ENCODE measurements around the gene DUSP3. TPM values are rescaled to one million over a fixed set of nuclear protein-coding genes. Genes with fewer than 3 reads are reported as not detected.
A peak's percentile ranks its signal among the peaks of the same experiment; 100 is the strongest.

The DUSP3 gene
- total RNA-seq, 2 donors from 2014 or later = 15.5 to 19.0 TPM

DNA sequence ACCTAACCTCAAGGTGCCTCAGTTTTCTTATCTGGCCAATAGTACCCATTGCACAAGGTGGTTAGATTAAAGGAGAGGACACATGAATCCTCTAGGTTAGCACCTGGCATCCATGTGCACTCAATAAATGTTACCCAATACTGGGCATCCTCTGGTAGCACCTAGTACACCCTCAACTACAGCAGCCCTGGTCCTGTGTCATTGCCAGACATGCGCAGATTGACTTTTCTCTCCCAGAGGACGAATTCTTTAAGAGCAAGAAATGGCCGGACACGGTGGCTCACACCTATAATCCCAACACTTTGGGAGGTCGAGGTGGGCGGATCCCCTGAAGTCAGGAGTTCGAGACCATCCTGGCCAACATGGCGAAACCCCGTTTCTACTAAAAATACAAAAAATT, 7.3 kb downstream of the DUSP3 start:
- H3K9me3 ChIP-seq (ENCODE audit: control insufficient read depth, low read length, poor library complexity, severe bottlenecking) = no peaks in the 10 kb centered on the region
- DNase-seq (no peak), ATAC-seq (no peak)
- no peak overlapping the region for H3K4me3 Mint-ChIP-seq
- peaks cover 3% of the 10 kb centered on the region for H3K4me1 Mint-ChIP-seq
- H3K27ac Mint-ChIP-seq = no peak overlapping the region
- no peaks in the 10 kb centered on the region for H3K27me3 Mint-ChIP-seq
- peaks cover 12% of the 10 kb centered on the region for H3K36me3 Mint-ChIP-seq (ENCODE audit: low read depth)

DNA sequence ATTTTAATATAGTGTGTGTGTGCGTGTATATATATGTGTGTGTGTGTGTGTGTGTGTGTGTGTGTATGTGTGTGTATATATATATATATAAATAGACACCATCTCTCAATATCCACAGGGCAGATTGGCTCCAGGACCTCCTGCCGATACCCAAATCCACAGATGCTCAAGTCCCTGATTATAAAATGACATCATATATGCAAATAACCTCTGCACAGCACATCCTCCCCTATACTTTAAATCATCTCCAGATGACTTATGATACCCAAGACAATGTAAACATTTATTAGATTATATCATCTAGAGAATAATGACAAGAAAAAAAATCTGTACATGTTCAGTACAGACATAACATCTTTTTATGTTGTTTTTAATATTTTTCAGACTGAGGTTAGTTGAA, 7.8 kb downstream of the DUSP3 start:
- no peak overlapping the region for H3K4me3 Mint-ChIP-seq
- H3K9me3 ChIP-seq (ENCODE audit: control insufficient read depth, low read length, poor library complexity, severe bottlenecking) = no peaks in the 10 kb centered on the region
- H3K27me3 Mint-ChIP-seq = no peaks in the 10 kb centered on the region
- ATAC-seq = no peak
- no peak overlapping the region for H3K27ac Mint-ChIP-seq
- no peak for DNase-seq
- H3K4me1 Mint-ChIP-seq = no peaks in the 10 kb centered on the region
- H3K36me3 Mint-ChIP-seq (ENCODE audit: low read depth) = peaks cover 12% of the 10 kb centered on the region

GRCh38 chr17:43769859-43770258, 8.9 kb downstream of the DUSP3 start:
- Mint-ChIP-seq H3K27ac (no peak overlapping the region), H3K4me1 (no peaks in the 10 kb centered on the region), H3K36me3 (ENCODE audit: low read depth) (peaks cover 12% of the 10 kb centered on the region), H3K27me3 (no peaks in the 10 kb centered on the region), H3K4me3 (no peak overlapping the region)
- ATAC-seq = no peak
- no peaks in the 10 kb centered on the region for H3K9me3 ChIP-seq (ENCODE audit: control insufficient read depth, low read length, poor library complexity, severe bottlenecking)
- no peak for DNase-seq

GRCh38 chr17:43769426-43769825, 9.4 kb downstream of the DUSP3 start:
- DNase-seq (no peak), ATAC-seq (no peak)
- Mint-ChIP-seq H3K4me3 (no peak overlapping the region), H3K36me3 (ENCODE audit: low read depth) (peaks cover 12% of the 10 kb centered on the region), H3K27ac (no peak overlapping the region), H3K4me1 (no peaks in the 10 kb centered on the region), H3K27me3 (no peaks in the 10 kb centered on the region)
- no peaks in the 10 kb centered on the region for H3K9me3 ChIP-seq (ENCODE audit: control insufficient read depth, low read length, poor library complexity, severe bottlenecking)

DNA sequence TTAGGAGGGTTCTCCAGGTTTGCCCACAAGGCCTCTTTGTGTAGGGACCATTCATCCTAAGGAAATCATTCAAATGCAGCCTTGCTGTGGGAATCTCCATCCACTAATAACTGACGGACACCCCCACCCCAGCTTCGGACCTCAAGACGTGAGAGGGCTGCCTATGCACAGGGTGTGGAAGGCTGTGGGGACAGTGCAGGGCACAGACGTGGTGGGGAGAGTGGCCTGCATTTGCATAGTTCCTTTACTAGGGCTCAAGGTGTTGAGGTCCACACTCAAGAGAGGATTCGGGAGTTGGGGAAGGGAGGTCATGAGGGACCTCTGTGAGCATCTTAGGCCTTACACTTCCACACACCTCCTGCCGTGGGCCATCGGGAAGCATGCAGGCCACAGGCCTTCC, 9.8 kb downstream of the DUSP3 start:
- H3K27ac Mint-ChIP-seq = no peak overlapping the region
- H3K36me3 Mint-ChIP-seq (ENCODE audit: low read depth) = peaks cover 12% of the 10 kb centered on the region
- H3K4me3 Mint-ChIP-seq = no peak overlapping the region
- no peaks in the 10 kb centered on the region for H3K27me3 Mint-ChIP-seq
- no peaks in the 10 kb centered on the region for H3K9me3 ChIP-seq (ENCODE audit: control insufficient read depth, low read length, poor library complexity, severe bottlenecking)
- ATAC-seq (no peak), DNase-seq (no peak)
- H3K4me1 Mint-ChIP-seq = no peaks in the 10 kb centered on the region

DNA sequence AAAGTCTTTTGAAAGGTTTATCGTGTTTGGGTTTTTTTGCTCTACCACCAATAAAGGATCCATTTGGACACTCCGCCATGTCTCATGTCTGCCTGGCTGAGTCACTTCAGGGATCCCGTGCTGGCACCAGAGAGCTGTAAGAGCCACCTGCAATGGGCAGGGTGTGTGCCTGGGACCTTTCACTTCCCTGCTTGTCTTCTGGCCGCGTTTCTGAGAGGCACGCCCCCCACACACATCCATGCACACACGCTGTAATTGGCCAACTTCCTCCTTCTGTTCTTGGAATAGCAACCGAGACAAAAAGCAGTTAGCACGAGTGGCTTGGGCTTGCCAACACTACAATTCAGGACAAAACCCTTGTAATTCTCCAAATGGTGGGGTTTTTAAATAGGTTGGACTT, 10.4 kb downstream of the DUSP3 start:
- DNase-seq (no peak), ATAC-seq (no peak)
- no peaks in the 10 kb centered on the region for H3K4me1 Mint-ChIP-seq
- no peaks in the 10 kb centered on the region for H3K9me3 ChIP-seq (ENCODE audit: control insufficient read depth, low read length, poor library complexity, severe bottlenecking)
- no peak overlapping the region for H3K4me3 Mint-ChIP-seq
- H3K27me3 Mint-ChIP-seq = no peaks in the 10 kb centered on the region
- no peak overlapping the region for H3K27ac Mint-ChIP-seq
- H3K36me3 Mint-ChIP-seq (ENCODE audit: low read depth) = peaks cover 9% of the 10 kb centered on the region

- ATAC-seq = no peak
- H3K36me3 Mint-ChIP-seq (ENCODE audit: low read depth) = peaks cover 8% of the 10 kb centered on the region
- H3K4me1 Mint-ChIP-seq = no peaks in the 10 kb centered on the region
Observed at GRCh38 chr17:43767713-43768059, 11.1 kb downstream of the DUSP3 start.

GRCh38 chr17:43767053-43767712, 11.6 kb downstream of the DUSP3 start:
- H3K4me3 Mint-ChIP-seq = no peak overlapping the region
- no peak for ATAC-seq
- no peaks in the 10 kb centered on the region for H3K9me3 ChIP-seq (ENCODE audit: control insufficient read depth, low read length, poor library complexity, severe bottlenecking)
- H3K27me3 Mint-ChIP-seq = no peaks in the 10 kb centered on the region
- H3K27ac Mint-ChIP-seq = no peak overlapping the region
- peaks cover 5% of the 10 kb centered on the region for H3K36me3 Mint-ChIP-seq (ENCODE audit: low read depth)
- H3K4me1 Mint-ChIP-seq = no peaks in the 10 kb centered on the region
- DNase-seq = no peak

More at GRCh38 chr17:43767713-43768059, 11.1 kb downstream of the DUSP3 start:
- H3K9me3 ChIP-seq (ENCODE audit: control insufficient read depth, low read length, poor library complexity, severe bottlenecking) = no peaks in the 10 kb centered on the region
- Mint-ChIP-seq H3K27me3 (no peaks in the 10 kb centered on the region), H3K27ac (no peak overlapping the region), H3K4me3 (no peak overlapping the region)
- DNase-seq = no peak

GRCh38 chr17:43766413-43767052, 12.2 kb downstream of the DUSP3 start:
- H3K4me3 Mint-ChIP-seq = no peak overlapping the region
- no peak overlapping the region for H3K27ac Mint-ChIP-seq
- ATAC-seq (no peak), DNase-seq (peak; percentile 22 to 34 (median 32))
- no peaks in the 10 kb centered on the region for H3K4me1 Mint-ChIP-seq
- H3K36me3 Mint-ChIP-seq (ENCODE audit: low read depth) = peaks cover 2% of the 10 kb centered on the region
- H3K9me3 ChIP-seq (ENCODE audit: control insufficient read depth, low read length, poor library complexity, severe bottlenecking) = no peaks in the 10 kb centered on the region
- no peaks in the 10 kb centered on the region for H3K27me3 Mint-ChIP-seq

DNA sequence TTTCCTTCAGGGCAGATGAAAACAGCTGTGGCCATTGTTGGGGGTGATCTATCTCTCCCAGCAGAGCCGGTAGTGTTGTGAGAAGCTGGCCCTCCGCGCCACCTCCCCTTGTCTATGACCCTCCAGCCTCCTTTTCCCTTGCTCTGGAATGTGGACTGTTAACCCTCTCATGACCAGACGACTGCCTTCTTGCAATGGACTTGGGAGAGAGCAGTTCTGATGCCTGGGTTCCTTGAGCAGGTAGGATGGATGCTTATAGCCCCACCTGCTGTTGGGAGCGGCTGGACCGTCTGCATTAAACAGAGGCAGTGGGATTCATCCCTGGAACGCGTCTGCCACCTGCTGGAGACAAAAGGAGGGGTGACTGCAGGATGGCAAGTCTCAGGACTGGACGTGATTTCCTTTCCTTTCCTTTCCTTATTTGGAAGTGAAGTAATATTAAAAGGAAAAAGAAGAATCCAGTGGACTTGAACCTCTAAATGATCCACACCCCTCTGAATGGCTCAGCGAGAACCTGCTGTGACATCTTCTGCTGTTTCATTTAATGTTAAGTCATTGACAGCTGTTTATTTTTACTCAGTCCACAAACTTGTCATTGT, 18.4 kb downstream of the DUSP3 start:
- peak; percentile 97 for ATAC-seq
- no peaks in the 10 kb centered on the region for H3K36me3 Mint-ChIP-seq (ENCODE audit: low read depth)
- H3K27me3 Mint-ChIP-seq = peaks cover 39% of the 10 kb centered on the region
- no peak overlapping the region for H3K4me3 Mint-ChIP-seq
- no peaks in the 10 kb centered on the region for H3K9me3 ChIP-seq (ENCODE audit: control insufficient read depth, low read length, poor library complexity, severe bottlenecking)
- DNase-seq = peak; percentile 67 to 84 (median 71)
- no peak overlapping the region for H3K27ac Mint-ChIP-seq
- peaks cover 3% of the 10 kb centered on the region for H3K4me1 Mint-ChIP-seq

- H3K27ac Mint-ChIP-seq = no peak overlapping the region
- no peak for DNase-seq
- H3K36me3 Mint-ChIP-seq (ENCODE audit: low read depth) = no peaks in the 10 kb centered on the region
- ATAC-seq = no peak
- H3K4me3 Mint-ChIP-seq = no peak overlapping the region
- no peaks in the 10 kb centered on the region for H3K9me3 ChIP-seq (ENCODE audit: control insufficient read depth, low read length, poor library complexity, severe bottlenecking)
- H3K4me1 Mint-ChIP-seq = peaks cover 3% of the 10 kb centered on the region
- H3K27me3 Mint-ChIP-seq = peaks cover 39% of the 10 kb centered on the region
Observed at GRCh38 chr17:43759836-43760235, 18.9 kb downstream of the DUSP3 start.

DNA sequence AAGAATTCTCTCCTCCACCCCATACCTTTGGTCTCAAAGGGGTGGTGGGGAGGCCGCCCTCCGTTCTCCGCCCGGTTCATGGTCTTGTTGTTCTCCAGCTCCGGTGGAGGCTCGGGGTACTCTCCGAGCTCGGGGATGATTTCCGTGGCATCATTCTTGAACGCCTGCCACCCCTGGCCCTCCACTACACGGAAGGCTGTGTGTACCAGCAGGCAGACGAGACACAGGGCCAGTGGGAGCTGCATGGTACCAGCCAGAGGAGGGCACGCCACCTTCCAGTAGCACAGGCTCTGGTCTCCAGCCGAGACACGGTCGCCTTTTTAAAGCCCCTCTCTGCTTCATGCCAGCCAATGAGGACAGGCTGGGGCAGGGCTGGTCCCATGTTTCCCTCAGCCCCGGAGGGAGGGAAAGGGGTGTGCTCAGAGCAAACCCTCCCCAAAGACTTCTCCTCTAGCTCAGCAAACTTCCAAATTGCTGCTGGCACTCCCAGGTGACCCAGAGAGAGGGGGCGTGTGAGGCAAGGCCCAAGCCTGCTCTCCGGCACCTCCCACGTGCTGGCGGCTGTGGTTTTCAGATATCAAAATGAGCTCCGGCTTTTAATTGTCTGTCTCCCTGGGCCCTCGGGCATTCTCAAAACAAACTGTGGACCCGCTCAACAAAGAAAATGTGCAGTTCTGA, 20.1 kb downstream of the DUSP3 start, which contains the start of gene SOST:
SOST (minus strand) TSS at position 295 of the 678 bp plus-strand sequence; CDS start at position 245, 50 bp downstream.
- H3K27me3 Mint-ChIP-seq = peaks cover 47% of the 10 kb centered on the region
- no peak within 1 kb of the TSS for H3K4me3 Mint-ChIP-seq
- no peaks in the 10 kb centered on the region for H3K36me3 Mint-ChIP-seq (ENCODE audit: low read depth)
- H3K9me3 ChIP-seq (ENCODE audit: control insufficient read depth, low read length, poor library complexity, severe bottlenecking) = no peaks in the 10 kb centered on the region
- ATAC-seq (no peak), DNase-seq (no peak)
- H3K4me1 Mint-ChIP-seq = peaks cover 3% of the 10 kb centered on the region
- H3K27ac Mint-ChIP-seq = no peak within 1 kb of the TSS

DNA sequence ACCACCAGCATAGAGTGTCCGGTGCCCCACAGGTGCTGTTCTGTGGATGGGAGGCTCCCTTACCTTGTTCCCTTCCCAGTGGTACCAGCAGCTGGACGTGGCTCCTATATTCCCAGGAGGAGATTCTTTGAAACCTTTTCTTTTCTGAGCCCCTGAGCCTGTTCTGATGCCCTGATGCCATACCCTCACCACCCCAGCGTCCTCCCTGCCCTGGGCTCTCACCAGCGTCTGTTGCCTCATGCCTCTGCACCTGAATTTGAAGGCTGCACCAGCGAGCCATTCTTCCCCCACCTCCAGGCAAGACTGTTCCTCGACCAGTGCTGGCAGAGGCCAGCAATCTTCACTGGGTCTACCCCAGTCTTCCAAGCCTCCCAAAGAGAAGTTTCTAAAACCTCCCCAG, 20.7 kb downstream of the DUSP3 start:
- H3K36me3 Mint-ChIP-seq (ENCODE audit: low read depth) = peaks cover 1% of the 10 kb centered on the region
- no peak overlapping the region for H3K27ac Mint-ChIP-seq
- peaks cover 3% of the 10 kb centered on the region for H3K4me1 Mint-ChIP-seq
- no peaks in the 10 kb centered on the region for H3K9me3 ChIP-seq (ENCODE audit: control insufficient read depth, low read length, poor library complexity, severe bottlenecking)
- H3K27me3 Mint-ChIP-seq = peaks cover 52% of the 10 kb centered on the region
- ATAC-seq (no peak), DNase-seq (no peak)
- H3K4me3 Mint-ChIP-seq = no peak overlapping the region

All from T-helper 17 cell (primary cell).